HG03139 (cell line): ENCODE data around the gene CFAP46.
"Not testable (repeated sequence)": the region's sequence is repeated elsewhere in the genome, so short reads cannot be mapped to it uniquely, and the experiment has no call there.

ENCODE experiments used
- ATAC-seq: cut with Tn5 transposase; IDR thresholded peaks from one replicate; pipeline ENCODE4 v1.9.1; 2021; ENCODE audit not compliant: unreplicated experiment

The CFAP46 gene

DNA sequence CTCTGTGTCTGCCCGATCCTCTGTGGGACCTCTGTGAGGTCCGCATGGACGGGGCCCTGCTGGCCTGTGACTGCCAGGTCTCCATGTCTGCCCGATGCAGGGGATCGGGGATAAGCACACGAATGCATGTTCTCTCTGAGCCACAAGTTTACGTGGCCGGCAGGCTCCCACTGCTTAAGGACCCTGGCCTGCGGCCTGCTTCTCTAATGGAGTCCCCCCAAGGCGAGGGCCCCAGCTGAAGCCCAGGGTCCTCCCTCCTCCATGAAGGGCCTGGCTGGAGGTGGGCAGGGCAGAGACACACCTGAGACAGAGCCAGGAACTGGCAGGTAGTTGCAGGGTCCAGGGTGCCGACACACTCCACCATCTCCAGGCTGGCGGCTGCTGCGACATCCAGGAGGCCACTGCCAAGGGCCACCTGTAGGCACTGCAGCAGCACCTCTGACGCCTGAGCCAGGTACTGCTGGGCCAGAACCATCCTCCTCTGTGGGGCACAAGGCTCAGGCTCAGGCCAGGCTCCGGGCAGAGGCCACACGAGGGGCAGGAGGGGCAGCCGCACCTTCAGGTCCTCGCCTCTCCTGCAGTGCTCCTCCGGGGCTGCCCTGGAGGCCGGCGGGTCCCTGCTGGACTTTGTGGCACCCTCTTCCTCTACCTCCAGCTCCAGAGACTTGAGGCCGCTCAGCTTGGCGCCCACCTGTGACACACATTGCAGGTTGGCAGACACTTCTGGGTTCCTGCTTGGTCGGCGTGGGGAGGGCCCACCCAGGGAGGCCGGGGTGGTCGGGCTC is 95.5 kb downstream of the CFAP46 start:
- ATAC-seq = no peak

GRCh38 chr10:132845780-132846595 is 96.4 kb downstream of the CFAP46 start:
- ATAC-seq = no peak

DNA sequence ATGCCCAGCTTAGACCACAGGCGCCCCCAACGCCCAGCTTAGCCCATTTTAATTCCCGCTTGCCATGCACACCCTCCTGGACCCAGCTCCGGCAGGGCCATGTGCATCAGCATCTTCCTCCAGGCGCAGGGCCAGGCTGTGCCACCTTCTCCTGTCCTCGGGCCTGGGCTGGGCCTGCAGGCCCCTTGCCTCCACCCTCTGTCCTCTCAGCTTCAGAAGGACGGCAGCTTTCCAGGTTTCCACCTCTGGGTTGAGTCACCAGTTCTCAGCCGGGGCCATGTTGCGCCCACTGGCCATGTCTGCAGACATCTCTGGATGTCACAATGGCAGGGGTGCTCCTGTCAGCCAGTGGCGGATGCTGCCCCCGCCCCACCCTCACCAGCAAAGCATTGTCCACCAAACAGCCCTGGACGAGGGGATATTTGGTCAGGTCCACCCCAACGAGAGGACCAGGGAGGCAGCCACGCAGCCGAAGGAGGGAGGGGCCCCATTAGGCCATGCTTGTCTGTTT is 97.3 kb downstream of the CFAP46 start:
- no peak for ATAC-seq

DNA sequence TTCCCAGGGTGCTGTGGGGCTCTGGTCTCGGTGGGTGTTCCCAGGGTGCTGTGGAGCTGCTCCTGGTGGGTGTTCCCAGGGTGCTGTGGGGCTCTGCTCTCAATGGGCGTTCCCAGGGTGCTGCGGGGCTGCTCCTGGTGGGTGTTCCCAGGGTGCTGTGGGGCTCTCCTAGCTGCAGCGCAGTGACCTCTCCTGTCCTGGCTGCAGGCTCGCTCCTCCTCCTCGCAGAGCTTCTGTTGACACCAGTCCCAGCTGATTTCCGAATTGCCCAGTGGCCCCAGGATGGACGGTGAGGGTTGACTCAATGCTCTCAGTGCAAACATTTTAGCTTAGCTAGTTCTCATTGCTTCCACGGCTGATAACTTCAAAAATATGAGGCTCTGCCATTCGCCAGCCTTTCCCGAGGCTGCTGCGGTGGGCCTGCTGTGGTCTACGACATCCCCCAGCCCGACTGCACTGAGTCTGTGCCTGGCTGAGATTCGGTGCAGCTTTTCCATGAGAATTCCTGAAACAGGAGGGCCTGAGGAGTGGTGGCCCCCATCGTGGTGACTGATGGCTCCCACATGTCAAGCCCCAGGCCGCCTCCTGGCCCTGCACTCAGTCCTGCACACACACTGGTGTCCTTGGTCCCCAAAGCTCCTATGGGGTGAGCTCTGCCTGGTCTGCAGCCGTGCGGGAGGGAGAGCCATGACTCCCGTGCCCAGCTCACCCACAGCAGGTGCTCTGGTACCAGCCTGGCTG is 98.1 kb downstream of the CFAP46 start:
- no peak for ATAC-seq

GRCh38 chr10:132843276-132843675 is 99.1 kb downstream of the CFAP46 start:
- not testable (repeated sequence) for ATAC-seq

GRCh38 chr10:132842397-132842796 is 100.0 kb downstream of the CFAP46 start:
- no peak for ATAC-seq

- ATAC-seq = no peak
Measured at GRCh38 chr10:132841615-132841975, 100.8 kb downstream of the CFAP46 start.

DNA sequence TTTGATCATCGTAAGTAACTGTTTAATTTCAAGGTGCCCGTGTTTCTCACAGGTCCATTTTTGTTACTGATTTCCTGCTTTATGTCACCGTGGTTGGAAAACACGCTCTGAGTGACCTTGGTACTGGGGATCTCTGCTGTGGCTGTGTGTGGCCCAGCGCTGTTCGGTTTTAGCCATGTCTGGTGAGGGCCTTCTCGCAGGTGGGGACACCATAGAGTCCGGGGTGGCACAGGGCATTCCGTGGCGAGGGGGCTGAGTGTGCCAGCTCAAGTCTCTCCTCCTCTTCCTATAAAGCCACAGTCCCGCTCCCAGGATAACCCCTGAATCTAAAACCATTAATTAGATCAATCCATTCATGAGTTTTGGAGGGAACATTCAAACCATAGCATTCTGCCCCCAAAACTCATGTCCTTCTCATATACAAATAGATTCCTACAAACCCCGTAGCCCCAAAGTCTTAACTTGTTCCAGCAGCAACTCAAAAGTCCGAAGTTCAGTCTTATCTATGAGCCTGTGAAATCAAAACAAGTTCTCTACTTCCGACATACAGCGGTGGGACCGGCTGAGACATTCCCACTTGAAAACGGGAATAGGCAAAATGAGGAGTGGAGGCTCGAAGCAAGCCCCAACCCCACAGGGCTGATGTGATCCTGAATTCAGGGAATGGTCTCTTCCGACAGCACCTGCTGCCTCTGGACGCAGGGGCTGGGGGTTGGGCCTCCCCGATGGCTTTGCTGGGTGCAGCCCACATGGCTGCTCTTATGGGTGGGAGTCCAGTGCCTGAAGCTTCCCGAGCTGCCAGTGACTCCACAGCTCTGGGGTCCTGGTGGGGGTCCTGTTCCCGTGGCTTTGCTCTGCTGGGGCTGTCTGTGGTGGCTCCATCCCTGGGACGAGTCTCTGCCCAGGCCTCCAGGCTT is 101.4 kb downstream of the CFAP46 start:
- no peak for ATAC-seq

- no peak for ATAC-seq
Measured at GRCh38 chr10:132839061-132839460, 103.3 kb downstream of the CFAP46 start.

- no peak for ATAC-seq
Measured at GRCh38 chr10:132838346-132838970, 103.9 kb downstream of the CFAP46 start.

DNA sequence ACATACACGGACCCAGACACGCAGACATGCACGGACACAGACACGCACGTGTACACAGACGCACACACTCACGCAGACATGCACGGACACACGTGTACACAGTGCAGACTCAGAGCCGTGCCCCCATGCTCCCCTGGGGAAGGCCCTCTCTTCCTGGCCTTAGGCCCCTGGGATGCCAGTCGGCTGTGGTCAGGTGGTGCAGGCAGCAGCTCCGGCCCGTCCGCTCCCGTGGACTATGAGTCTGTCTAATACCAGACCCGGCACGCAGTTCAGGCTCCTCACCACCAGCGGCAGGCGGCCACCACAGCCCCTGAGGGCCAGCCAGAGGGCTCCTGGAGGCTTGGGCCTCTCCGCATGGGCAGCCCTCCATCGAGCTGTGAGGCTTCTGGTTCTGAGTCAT is 104.5 kb downstream of the CFAP46 start:
- ATAC-seq = no peak

- no peak for ATAC-seq
Measured at GRCh38 chr10:132836832-132837540, 105.4 kb downstream of the CFAP46 start.

DNA sequence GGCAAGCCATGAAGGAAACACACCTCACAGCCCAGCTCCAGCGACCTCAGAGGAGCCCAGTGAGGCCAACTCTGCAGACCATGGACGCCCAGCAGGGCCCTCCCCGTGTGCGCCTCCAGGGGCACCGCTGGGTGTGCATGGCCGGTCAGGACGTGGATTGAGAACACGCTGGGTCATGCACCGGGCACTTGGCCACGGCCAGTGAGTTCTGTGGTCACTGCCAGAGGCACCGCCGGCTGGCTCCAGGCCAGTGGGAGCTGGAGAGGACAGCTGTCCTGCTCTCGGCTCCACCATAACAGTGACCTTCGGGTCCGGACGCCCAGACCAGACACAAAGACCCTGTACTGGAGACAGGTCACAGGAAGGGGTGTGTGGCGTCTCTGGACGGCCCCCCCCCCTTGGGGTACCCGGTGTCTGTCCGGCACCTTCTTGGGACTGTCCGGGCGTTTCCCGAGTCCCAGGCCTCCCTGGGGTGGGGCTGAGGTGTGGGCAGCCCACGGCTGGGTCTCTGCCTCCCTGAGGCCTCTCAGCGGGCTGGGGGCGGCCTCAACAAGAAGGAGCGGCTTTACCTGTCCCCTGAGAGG is 106.0 kb downstream of the CFAP46 start:
- no peak for ATAC-seq

GRCh38 chr10:132835848-132836233 is 106.5 kb downstream of the CFAP46 start:
- no peak for ATAC-seq

DNA sequence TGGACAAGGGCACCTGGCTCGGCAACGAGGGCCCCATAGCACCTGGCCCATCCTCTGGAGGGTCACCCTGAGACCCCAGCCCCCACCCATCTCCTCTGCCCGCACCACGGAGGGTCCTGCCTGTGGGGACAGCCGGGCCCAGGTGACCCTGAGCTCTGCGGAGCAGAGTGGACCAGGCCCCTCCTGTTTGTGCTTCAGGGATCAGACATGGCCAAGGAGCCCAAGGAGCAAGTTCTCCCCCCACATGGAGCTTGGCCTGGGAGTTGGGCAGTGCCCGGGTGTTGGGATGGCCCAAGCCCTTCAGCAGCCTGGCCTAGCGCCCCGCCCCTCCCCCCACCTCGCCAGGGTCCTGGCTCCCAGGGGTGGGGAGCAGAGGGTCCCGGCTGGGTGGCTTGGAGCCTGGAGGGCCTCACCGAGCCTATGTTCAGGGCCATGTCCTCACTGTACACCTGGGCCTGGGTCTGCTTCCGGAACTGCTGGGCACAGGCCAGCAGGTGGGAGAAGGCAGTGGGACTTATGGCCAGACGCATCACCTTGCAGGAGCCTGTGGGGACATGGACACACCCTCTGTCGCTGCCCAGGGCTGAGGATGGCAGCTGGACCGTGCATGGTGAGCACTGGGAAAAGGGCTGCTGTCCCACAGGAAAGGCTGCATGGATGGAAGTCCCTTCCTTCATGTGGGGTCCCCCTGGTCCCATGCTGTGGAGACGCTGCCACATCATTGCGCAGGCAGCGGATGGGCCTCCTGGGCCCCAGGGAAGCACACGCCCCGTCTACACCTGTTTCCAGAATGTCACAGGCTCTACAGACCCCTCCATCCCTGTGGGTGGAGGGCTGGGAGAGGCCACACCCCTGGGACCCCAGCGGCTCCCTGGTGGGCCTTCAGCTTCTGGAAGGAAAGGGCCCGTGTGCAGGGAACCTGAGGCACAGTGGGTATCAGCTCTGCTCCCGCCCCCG is 107.2 kb downstream of the CFAP46 start:
- no peak for ATAC-seq

DNA sequence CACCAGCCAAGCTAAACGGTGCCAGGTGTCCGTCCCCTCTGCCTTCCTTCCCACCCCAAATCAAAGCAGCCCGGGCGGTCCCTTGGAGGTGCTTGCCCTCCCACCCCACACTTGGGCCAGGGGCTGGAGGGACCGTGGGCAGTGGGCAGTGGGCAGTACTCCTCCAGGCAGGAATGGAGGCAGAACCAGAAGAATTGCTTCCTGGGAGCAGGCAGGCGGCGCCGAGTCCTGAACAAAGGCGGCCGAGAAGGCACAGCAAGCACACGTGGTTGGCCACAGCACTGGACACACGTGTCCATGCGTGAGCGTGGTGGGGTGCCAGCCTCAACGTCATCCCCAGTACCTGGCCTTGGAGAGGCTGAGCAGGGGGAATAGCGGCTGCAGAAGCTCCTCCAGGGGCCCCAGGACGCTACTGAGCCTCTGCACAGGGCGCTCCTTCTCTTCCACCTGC is 108.0 kb downstream of the CFAP46 start:
- no peak for ATAC-seq

DNA sequence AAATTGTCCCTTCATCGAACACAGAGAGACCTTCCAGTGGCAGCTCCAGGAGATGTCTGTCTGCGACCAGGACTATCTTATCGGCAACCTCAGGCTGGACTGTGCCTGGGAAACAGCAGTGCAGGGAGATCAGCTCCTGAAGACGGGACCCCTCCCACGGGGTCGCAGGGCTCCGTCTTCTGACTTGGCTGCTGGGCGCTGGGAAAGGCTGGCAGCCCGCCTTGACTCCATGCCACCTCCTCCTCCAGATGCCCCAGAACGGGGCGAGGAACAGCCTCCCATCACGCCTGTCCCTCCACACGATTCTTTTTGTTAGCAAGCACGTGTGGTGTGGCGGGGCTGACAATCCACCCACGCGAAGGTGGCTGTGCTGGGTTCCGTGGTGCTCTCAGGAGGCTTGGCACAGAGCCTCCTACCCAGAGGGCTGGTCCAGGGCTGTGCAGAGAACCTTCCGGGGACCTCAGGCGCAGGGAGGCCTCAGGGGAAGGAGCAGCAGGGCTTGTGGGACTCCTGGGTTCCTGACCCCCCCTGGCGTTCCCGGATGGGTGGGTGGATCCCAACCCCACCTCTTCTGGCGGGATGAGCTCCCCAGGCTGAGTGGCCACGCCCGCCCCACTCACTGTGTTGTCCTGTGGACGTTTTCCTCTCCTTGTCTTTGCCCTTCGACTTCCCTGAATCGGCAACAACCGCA is 108.8 kb downstream of the CFAP46 start:
- ATAC-seq = no peak
